Measurements from ENCODE around the gene GSDME.

DNA sequence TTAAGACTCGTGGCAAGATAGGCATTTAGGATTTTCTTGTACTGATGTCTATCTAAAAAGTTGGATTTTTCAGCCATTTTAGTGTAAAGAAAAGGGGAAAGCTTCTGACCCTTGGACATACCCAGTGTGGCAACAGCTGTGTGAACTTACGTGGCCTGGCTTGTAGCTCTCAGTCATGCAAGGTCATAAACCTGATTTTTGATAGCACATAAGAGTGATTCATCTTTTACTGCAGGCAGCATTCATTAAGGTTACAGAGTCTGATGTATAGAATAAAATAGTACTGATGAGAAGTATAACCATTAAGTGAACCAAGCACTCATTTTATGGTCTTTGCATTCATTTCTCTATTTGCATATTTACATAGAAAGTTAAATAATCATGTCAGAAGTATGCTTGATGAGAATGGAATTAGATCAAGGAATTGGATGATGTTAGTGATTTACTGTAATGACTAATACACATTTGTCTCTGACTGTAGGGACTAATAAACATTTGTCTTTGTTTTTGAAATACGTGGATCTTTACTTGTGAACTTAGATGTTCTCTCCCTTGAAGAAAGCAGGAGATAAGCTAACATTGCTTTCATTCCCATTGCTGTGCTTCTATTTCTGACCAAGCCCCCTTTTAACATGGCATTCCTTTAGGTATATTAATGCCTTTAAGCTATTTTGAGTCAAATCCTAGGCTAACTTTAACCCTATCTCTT lies 88.2 kb downstream of the GSDME start:
- TF ChIP-seq, protein P1, sequence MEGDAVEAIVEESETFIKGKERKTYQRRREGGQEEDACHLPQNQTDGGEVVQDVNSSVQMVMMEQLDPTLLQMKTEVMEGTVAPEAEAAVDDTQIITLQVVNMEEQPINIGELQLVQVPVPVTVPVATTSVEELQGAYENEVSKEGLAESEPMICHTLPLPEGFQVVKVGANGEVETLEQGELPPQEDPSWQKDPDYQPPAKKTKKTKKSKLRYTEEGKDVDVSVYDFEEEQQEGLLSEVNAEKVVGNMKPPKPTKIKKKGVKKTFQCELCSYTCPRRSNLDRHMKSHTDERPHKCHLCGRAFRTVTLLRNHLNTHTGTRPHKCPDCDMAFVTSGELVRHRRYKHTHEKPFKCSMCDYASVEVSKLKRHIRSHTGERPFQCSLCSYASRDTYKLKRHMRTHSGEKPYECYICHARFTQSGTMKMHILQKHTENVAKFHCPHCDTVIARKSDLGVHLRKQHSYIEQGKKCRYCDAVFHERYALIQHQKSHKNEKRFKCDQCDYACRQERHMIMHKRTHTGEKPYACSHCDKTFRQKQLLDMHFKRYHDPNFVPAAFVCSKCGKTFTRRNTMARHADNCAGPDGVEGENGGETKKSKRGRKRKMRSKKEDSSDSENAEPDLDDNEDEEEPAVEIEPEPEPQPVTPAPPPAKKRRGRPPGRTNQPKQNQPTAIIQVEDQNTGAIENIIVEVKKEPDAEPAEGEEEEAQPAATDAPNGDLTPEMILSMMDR (IDR thresholded peaks at IDR 0.05) = no peak
- TF ChIP-seq ZFX (IDR thresholded peaks at IDR 0.05; ENCODE audit: borderline replicate concordance) = no peak
